NCI-H510A treated with DMSO at 0.1 percent for 48 hours (cell line): ENCODE data around the gene FEN1.

Experiments used
- DNase-seq: peaks from one replicate; lab custom pipeline; 2025; lab: John Stamatoyannopoulos, UW

The FEN1 gene

GRCh38 chr11:61795459-61795858 is 2.7 kb downstream of the FEN1 start:
- DNase-seq, result no peak

GRCh38 chr11:61795876-61796526 is 3.3 kb downstream of the FEN1 start:
- DNase-seq, result no peak

GRCh38 chr11:61797263-61797944 is 4.7 kb downstream of the FEN1 start:
- peak; percentile 84 for DNase-seq

- DNase-seq, result no peak
Measured at GRCh38 chr11:61799665-61800284, 7.1 kb downstream of the FEN1 start.

- DNase-seq, result no peak
Measured at GRCh38 chr11:61800331-61801281, 7.9 kb downstream of the FEN1 start.

GRCh38 chr11:61802605-61803004 is 9.9 kb downstream of the FEN1 start:
- no peak for DNase-seq

- no peak for DNase-seq
Measured at GRCh38 chr11:61803889-61804647, 11.4 kb downstream of the FEN1 start.

- DNase-seq, result no peak
Measured at GRCh38 chr11:61805146-61805545, 12.4 kb downstream of the FEN1 start.

GRCh38 chr11:61806785-61807184 is 14.1 kb downstream of the FEN1 start:
- DNase-seq, result no peak

GRCh38 chr11:61810671-61811175 is 18.0 kb downstream of the FEN1 start:
- DNase-seq, result no peak

- DNase-seq, result no peak
Measured at GRCh38 chr11:61811831-61812230, 19.1 kb downstream of the FEN1 start.

- no peak for DNase-seq
Measured at GRCh38 chr11:61812736-61813411, 20.2 kb downstream of the FEN1 start.

GRCh38 chr11:61814247-61814957 is 21.7 kb downstream of the FEN1 start:
- DNase-seq, result no peak

GRCh38 chr11:61814958-61815789 is 22.5 kb downstream of the FEN1 start:
- peak; percentile 88 for DNase-seq

- DNase-seq, result peak; percentile 70
Measured at GRCh38 chr11:61815790-61816735, 23.4 kb downstream of the FEN1 start.

- DNase-seq, result peak; percentile 95
Measured at GRCh38 chr11:61816736-61817455, 24.2 kb downstream of the FEN1 start, which contains the start of gene FADS1. Gene FADS1 (minus strand): TSS chr11:61817003. CDS start chr11:61816929, 74 bp downstream.
